HTERT RPE-1 (cell line): ENCODE data around the gene PRTFDC1.
"Not testable (repeated sequence)": the region's sequence is repeated elsewhere in the genome, so short reads cannot be mapped to it uniquely, and the experiment has no call there.

Experiments used
- in situ Hi-C: fragments of 300-500 bp; cut with MboI; formaldehyde crosslinking; loops from 4 replicates; pipeline ENCODE4 v1.14.3; 2020; ENCODE audit warnings: low sequenced_read_pairs

Gene PRTFDC1

DNA sequence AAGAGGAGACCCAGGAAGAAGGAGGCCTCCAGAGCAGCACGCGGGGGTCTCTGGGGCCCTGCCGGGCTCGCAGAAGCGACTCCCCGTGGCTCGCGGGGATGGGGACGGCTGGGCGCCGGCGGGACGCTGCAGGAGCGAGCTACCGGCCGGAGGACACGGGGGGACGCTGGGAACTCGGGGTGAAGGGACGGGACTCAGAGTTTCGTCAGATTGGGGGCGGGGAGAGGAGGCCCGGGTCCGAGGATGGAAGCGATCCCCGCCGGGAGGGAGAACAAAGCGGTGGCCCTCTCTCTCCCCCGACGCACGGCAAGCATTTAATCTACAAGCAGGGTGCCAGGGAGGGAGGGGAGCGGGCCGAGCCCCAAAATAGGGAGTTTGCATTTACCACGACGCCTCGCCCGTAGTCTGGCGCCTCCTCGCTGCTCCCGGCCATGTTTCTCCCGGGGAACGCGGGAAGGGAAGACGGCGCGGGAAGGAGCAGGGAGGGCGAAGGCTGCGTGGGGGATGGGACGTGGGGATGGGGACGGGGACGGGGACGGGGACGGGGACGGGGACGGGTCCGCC is at the start of gene PRTFDC1:
PRTFDC1 (minus strand) TSS at position 464 of the 564 bp plus-strand sequence; CDS start at position 433, 31 bp downstream.
- in situ Hi-C loops: no loop called here

DNA sequence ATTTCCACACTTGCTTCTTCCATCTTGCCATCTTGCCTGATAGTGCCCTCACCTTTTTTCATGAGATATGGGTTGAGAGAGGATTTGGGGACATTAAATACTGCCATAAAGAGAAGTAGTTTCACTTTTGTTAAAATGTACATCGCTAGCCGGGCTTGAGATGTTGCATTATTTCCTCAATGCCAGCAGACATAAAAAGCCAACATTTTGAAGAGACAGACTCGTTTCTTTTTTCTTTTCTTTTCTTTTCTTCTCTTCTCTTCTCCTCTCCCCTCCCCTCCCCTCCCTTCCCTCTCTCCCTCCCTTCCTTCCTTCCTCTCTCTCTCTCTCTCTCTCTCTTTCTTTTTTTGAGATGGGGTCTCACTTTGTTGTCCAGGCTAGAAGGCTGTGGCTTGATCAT is 45.6 kb upstream of the PRTFDC1 start:
- in situ Hi-C loops: no loop called here

GRCh38 chr10:24995072-24995471 is 42.7 kb upstream of the PRTFDC1 start:
- in situ Hi-C loops: no loop called here

GRCh38 chr10:24993237-24993958 is 41.0 kb upstream of the PRTFDC1 start:
- in situ Hi-C loops: no loop called here

DNA sequence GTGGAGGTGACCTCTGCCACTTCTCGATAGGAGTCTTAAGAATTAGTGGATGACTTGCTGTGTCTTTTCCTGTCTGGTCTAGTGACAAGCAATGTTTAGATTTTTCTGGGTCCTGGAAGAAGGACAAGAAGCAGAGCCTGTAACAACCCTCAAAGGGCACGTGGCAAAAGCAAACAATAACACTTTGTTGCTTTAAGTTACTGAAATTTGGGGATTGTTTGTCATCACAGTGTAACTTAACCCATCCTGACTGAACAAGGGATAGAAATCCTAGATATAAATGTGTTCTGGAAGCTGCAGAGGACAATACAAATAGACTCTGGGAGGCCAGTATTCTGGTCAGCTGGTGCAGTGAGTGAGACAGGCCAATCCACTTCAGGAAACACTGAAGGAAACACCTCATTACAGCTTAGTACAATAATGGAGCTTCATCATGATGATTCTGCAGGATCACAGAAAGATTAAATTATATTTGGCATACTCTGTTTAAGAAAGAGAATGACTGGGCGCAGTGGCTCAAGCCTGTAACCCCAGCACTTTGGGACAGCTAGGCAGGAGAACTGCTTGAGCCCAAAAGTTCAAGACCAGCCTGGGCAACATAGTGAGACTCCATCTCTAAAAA is 40.2 kb upstream of the PRTFDC1 start:
- in situ Hi-C loops: no loop called here

- in situ Hi-C loops: no loop called here
Observed at GRCh38 chr10:24991298-24991697, 38.9 kb upstream of the PRTFDC1 start.

GRCh38 chr10:24989867-24990266 is 37.5 kb upstream of the PRTFDC1 start:
- in situ Hi-C loops: no loop called here

GRCh38 chr10:24988831-24989640 is 36.6 kb upstream of the PRTFDC1 start:
- in situ Hi-C loops: no loop called here

DNA sequence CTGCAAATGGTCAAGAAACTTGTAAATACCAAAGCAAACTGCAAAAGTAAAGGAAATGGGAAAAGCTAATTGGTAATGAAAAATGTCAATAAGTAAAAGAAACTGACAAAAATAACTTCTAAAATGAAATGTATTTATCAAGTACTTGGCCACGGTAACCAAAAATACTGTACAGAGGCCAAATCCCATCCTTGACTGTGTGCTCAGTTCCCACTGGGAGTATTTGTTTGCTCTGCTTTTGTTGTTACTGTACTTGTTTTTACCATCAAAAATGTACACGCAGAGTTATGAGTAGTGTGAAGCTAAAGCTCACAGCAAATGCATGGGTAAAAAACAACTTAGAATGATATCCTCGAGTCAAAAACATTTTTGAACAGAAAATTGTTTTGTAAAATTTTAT is 32.5 kb upstream of the PRTFDC1 start:
- in situ Hi-C loops: no loop called here

DNA sequence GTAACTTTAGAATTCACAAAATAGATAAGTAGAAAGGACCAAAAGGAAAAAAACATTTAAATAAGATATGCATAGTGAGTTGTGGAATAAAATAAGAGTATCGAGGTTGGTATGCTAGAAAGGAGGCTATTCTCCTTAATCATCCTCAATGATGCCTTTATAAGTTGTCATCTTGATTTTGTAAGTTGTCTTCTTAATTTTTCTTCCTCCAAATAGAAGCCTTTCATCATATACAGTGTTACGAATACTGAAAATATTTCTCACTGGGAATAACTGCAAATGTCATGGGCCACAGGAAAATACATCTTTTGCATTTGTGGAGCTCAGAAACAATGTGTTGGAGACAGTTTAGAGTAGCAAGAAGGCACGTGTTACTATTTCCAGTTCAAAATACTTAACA is 31.5 kb upstream of the PRTFDC1 start:
- in situ Hi-C loops: no loop called here

DNA sequence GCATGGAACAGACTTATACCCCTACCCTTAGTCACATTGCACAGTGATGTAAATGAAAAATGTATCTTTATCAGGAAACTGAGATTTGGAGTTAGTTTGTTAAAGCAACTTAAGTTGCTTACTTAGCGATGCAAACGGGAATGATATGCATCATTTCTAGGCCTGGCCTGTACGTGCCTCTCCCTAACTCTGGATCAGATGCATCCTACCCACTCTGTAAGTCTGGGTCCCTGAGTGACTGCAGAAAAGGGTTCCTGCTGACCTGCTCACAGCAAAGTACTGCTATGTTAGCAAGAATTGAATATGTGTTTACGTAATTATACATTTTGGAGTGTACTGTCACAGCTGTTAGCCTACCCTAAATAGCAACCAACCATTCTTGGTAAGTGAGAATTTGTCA is 30.7 kb upstream of the PRTFDC1 start:
- in situ Hi-C loops: no loop called here

DNA sequence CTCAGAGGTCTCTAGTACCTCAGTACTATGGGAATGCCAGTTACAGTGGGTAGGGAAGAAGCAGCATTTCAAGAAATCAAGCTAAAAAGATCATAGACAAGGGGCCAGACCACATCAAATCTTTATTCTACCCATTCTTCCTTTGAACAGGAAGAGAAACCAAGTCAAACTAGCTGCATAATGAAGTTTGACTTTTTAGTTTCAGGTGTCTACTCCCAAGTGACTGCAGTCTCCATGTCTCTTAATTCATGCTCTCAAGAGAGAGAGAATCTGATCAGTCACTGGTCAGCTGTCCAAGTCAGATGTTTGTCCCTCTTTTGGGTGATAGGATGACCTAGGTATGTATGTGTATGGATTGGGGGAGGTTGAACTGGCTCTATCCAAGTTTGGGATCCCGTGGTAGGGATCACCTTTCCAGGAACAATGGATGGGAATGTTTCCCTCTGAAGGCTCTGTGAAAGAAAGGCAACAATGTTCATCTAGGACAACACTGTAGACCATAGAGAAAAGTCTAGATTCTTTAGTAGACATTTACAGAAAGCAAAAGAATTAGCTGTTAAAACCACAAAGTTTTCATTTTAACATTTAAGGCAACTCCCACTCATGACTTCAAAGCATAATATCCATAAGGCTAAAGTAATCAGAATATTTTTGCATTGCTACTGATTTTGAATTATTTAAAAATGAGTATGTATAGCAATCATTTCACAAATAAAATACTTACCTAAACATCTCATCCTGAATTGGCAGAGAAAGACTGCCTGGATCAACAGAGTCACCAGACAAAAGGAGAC is 30.1 kb upstream of the PRTFDC1 start:
- in situ Hi-C loops: no loop called here

DNA sequence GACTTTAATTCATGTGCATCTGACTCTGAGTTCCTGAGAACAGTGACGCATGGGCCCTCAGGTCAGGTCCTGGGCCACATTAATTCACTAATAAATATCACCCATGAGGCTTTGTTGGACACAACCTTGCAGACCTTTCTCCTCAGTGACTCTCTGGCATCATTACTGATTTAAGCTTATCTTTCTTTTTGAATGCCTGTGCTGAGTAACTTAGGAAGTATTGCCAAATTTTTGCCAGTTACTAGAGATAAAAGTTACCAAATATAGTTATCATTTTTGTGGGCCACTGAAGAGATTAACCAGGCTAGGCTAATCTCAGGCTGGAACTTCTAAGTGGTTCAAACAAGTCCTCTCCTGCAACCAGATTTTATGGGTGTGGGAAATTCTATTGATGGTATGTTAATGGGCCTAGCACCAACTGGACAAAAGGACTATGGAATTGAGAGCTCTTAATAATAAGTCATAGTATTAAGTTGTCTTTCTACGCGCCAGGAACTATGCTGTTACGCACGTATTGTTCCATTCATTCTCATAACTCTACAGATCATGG is 28.8 kb upstream of the PRTFDC1 start:
- in situ Hi-C loops: no loop called here

DNA sequence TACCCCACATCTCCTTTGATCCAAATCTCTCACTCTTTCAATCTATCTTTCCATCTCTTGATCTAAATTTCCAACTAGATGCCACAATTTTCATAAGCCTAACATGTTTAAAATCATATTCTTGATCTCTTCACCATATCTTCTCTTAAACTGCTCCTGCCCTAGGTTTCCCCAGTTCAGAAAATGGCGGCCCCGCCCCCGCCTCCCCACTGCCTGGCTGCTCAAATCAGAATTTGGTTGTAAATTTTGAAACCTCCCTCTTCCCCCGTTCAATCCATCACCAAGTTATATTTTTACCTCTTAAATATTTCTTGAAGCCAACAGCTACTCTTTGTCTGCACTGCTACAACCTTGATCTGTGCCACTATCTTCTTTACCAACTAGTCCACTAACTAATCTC is 27.3 kb upstream of the PRTFDC1 start:
- in situ Hi-C loops: no loop called here

- in situ Hi-C loops: no loop called here
Observed at GRCh38 chr10:24974976-24975375, 22.6 kb upstream of the PRTFDC1 start.

GRCh38 chr10:24973163-24973562 is 20.8 kb upstream of the PRTFDC1 start:
- in situ Hi-C loops: no loop called here

DNA sequence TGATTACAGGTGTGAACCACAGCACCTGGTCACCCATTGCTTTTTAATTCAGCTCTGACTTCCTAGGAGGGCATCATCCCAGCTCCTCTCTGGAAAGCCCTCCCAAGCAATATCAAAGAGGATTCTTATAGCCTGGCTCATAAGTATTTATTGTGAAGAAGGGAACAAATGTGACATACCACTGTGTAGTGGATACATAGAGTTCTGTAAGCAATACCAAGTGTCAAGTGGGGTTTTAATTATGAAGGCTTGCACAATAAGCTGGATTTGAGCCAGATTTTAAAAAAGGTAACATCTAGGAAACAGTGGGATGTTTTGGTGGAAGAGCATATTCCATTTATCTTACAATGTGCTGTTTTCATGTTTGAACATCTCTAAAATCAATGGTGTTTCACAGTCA is 19.0 kb upstream of the PRTFDC1 start:
- in situ Hi-C loops: no loop called here

DNA sequence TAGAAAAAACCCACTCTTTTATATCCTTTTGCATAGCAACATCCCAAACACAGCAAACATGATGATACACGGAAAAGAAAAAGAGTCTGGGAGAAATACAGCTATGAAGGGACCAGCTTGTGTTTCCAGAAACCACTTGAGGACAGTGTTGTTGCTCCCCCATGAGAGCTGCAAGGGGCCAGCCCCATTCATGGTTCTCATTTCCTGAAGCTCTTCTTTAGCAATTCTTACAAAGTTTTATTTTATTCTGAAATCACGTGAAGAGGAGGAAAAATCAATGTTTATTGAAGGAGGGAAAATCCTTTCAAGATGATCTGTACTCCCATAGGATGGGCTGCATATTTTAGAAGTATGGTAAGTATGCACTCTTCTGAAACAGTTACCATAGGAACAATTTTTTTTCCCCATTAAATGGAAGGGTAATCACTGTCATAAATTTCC is 17.5 kb upstream of the PRTFDC1 start:
- in situ Hi-C loops: no loop called here

DNA sequence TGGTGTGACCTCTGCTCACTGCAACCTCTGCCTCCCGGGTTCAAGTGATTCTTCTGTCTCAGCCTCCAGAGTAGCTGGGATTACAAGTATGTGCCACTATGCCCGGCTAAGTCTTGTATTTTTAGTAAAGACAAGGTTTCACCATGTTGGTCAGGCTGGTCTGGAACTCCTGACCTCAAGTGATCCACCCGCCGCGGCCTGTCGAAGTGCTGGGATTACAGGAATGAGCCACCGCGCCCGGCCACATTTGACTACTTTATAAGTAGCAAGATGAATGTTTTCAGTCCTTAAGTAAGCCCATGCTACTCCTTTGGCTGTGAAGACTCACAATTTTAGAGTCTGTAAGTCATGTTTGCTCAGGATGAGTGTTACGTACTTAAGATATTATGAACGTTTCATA is 16.5 kb upstream of the PRTFDC1 start:
- in situ Hi-C loops: not testable (repeated sequence)

DNA sequence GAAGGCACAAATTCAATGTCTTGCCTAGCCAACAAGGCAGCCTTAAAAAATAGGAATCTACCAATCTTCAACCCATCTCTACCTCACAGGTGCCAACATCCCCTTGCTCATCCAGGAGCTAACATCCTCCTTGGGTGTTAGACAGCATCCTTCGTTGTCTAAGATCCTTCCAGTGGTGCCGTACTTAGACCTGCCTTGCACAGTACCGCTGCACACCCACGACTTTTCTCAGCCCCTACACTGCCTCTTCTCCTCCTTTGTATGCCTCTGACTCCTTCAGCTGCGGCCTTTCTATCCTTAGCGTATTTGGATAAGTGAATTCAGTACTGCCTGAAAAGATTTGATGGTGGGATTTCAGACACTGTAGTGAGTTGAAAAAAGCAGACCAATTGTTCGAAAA is 15.9 kb upstream of the PRTFDC1 start:
- in situ Hi-C loops: no loop called here
